ENCODE data around the gene FAM200A.

- no peak for TF ChIP-seq POLR2AphosphoS5 (IDR thresholded peaks at IDR 0.05; ENCODE audit: borderline replicate concordance, low read depth, low read length)
- no peak for TF ChIP-seq EZH2 (IDR thresholded peaks at IDR 0.05)
- no peak for TF ChIP-seq FOXP2 (optimal IDR thresholded peaks at IDR 0.05; ENCODE audit: control extremely low read depth, extremely low read length, insufficient read depth)
These were observed 6.0 kb upstream of the FAM200A start for GRCh38 chr7:99557940-99558305.
